ENCODE data around the gene FBXL20.
A peak's percentile ranks its signal among the peaks of the same experiment; 100 is the strongest.
"Not testable (repeated sequence)": the region's sequence is repeated elsewhere in the genome, so short reads cannot be mapped to it uniquely, and the experiment has no call there.

Gene FBXL20

DNA sequence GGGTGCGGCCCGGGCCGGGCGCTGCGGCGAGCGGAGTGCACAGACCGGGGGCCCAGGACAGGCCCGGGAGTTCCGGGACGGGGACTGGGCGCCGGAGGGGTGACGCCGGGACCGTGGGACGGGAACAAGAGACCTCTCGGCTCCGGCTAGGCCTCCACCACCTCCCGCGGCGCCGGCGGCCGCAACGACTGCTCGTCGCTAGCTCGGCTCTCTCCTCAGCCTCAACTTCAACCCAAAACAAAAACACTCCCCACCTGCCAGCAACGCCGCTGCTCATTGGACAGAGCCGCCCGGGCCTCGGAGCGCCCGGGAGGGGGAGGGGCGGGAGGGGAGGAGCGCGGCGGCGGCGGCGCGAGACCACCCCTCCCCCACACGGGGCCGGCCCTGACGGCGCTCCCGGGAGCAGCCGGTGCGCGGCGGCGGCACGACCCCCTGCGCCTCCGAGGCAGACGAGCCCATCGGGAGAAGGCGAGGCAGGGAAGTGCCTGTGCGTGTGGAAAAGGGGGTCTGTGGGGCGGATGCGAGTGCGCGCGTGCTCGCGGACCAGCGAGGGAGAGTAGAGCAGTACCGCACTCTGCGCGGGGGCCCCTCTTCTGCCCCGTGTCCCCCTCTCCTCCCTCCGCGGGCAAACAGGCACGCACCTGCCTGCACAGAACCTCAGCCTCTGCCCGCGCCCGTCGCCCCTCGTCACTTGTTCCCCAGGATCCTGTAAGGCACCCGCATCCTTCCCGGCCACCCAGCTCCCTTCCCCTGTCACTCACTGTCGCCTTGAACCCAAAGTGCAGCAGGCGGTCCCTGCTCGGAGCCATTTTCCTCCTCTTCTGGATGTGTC is at the start of gene FBXL20:
TSS of gene FBXL20 (minus strand) at position 215 of the 832 bp plus-strand sequence. CDS start 224 bp downstream, outside the sequence.
- no peaks in the 10 kb centered on the region for H3K9me3 ChIP-seq (ENCODE audit: control insufficient read depth, insufficient read depth, low read length)
- no peaks in the 10 kb centered on the region for H3K4me1 ChIP-seq (ENCODE audit: insufficient read depth, low read length)
- peak within 1 kb of the TSS; percentile 95 for H3K9ac ChIP-seq (ENCODE audit: low read depth, low read length)
- H3K36me3 ChIP-seq (ENCODE audit: insufficient read depth, low read length) = peaks cover 3% of the 10 kb centered on the region; the same call in 1 of the 2 replicates

GRCh38 chr17:39450847-39451581 is 49.6 kb upstream of the FBXL20 start, which contains the start of gene MED1:
MED1 (minus strand) TSS chr17:39451263; CDS start chr17:39451062, 201 bp downstream.
- Histone ChIP-seq H3K9ac (ENCODE audit: low read depth, low read length) (peak within 1 kb of the TSS; percentile 98), H3K4me1 (ENCODE audit: insufficient read depth, low read length) (no peaks in the 10 kb centered on the region), H3K9me3 (ENCODE audit: control insufficient read depth, insufficient read depth, low read length) (no peaks in the 10 kb centered on the region), H3K36me3 (ENCODE audit: insufficient read depth, low read length) (peaks cover 3% of the 10 kb centered on the region)

- H3K9me3 ChIP-seq (ENCODE audit: control insufficient read depth, insufficient read depth, low read length) = no peaks in the 10 kb centered on the region
- H3K9ac ChIP-seq (ENCODE audit: low read depth, low read length) = peak overlapping the region; percentile 98
- H3K36me3 ChIP-seq (ENCODE audit: insufficient read depth, low read length) = peaks cover 6% of the 10 kb centered on the region
- no peaks in the 10 kb centered on the region for H3K4me1 ChIP-seq (ENCODE audit: insufficient read depth, low read length)
Measured at GRCh38 chr17:39450051-39450450, 48.6 kb upstream of the FBXL20 start.

- no peak overlapping the region for H3K9ac ChIP-seq (ENCODE audit: low read depth, low read length)
- H3K9me3 ChIP-seq (ENCODE audit: control insufficient read depth, insufficient read depth, low read length) = no peaks in the 10 kb centered on the region
- no peaks in the 10 kb centered on the region for H3K4me1 ChIP-seq (ENCODE audit: insufficient read depth, low read length)
- peaks cover 6% of the 10 kb centered on the region for H3K36me3 ChIP-seq (ENCODE audit: insufficient read depth, low read length)
Measured at GRCh38 chr17:39447561-39447960, 46.1 kb upstream of the FBXL20 start.

DNA sequence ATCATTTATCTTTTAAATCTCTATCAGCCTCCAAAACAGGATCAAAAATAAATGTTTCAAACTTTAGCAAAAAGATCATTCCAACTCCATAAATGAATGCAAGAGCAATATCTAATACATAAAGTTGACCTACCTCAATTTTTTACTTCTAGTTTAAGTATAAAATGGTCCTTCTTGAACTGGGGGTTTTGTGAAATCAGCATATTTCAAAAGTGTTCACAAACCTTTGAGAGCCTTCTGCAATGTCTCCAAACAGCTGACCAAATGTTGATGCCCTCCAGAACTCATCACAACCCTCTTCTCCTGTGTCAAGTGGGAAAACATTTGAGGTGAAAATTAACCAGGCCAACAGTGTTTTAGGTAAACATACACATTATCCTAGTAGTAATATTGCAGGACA is 41.9 kb upstream of the FBXL20 start:
- peaks cover 15% of the 10 kb centered on the region for H3K36me3 ChIP-seq (ENCODE audit: insufficient read depth, low read length)

DNA sequence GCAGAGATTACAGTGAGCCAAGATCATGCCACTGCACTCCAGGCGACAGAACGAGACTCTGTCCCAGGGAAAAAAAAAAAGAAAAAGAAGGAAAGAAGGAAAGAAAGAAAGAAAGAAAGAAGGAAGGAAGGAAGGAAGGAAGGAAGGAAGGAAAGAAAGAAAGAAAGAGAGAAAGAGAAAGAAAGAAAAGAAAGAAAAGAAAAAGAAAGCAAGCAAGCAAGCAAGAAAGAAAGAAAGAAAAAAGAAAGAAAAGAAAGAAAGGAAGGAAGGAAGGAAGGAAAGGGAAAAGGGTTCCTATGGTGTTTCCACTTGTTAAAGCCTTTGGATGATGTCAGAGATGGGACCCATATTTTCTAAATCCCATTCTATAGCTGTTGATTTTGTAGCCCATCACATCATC is 38.4 kb upstream of the FBXL20 start:
- H3K9me3 ChIP-seq (ENCODE audit: control insufficient read depth, insufficient read depth, low read length); H3K9ac ChIP-seq (ENCODE audit: low read depth, low read length); H3K4me1 ChIP-seq (ENCODE audit: insufficient read depth, low read length): not testable (repeated sequence)
- H3K36me3 ChIP-seq (ENCODE audit: insufficient read depth, low read length) = peaks cover 17% of the 10 kb centered on the region

More for the DNA sequence above, 41.9 kb upstream of the FBXL20 start:
- H3K9ac ChIP-seq (ENCODE audit: low read depth, low read length) = no peak overlapping the region
- H3K4me1 ChIP-seq (ENCODE audit: insufficient read depth, low read length) = no peaks in the 10 kb centered on the region
- no peaks in the 10 kb centered on the region for H3K9me3 ChIP-seq (ENCODE audit: control insufficient read depth, insufficient read depth, low read length)

DNA sequence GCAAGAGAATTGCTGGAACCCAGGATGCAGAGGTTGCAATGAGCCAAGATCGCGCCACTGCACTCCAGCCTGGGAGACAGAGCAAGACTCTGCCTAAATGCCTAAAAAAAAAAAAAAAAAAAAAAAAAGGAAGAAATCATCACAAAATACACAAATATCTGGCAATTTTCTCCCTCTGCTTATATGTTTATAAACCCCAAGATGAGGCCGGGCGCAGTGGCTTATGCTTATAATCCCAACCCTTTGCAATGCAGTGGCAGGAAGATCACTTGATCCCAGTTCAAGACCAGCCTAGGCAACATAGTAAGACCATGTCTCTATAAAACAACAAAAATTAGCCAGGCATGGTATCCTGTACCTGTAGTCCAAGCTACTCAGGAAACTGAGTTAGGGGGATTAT is 28.2 kb upstream of the FBXL20 start:
- Histone ChIP-seq H3K9ac (ENCODE audit: low read depth, low read length) (no peak overlapping the region), H3K4me1 (ENCODE audit: insufficient read depth, low read length) (no peaks in the 10 kb centered on the region), H3K9me3 (ENCODE audit: control insufficient read depth, insufficient read depth, low read length) (no peaks in the 10 kb centered on the region), H3K36me3 (ENCODE audit: insufficient read depth, low read length) (peaks cover 18% of the 10 kb centered on the region)

- Histone ChIP-seq H3K9me3 (ENCODE audit: control insufficient read depth, insufficient read depth, low read length) (no peaks in the 10 kb centered on the region), H3K36me3 (ENCODE audit: insufficient read depth, low read length) (peaks cover 19% of the 10 kb centered on the region), H3K9ac (ENCODE audit: low read depth, low read length) (no peak overlapping the region), H3K4me1 (ENCODE audit: insufficient read depth, low read length) (no peaks in the 10 kb centered on the region)
Measured at GRCh38 chr17:39416141-39416540, 14.7 kb upstream of the FBXL20 start.

GRCh38 chr17:39410279-39410678 is 8.9 kb upstream of the FBXL20 start:
- Histone ChIP-seq H3K36me3 (ENCODE audit: insufficient read depth, low read length) (peaks cover 46% of the 10 kb centered on the region), H3K9me3 (ENCODE audit: control insufficient read depth, insufficient read depth, low read length) (no peaks in the 10 kb centered on the region), H3K4me1 (ENCODE audit: insufficient read depth, low read length) (no peaks in the 10 kb centered on the region), H3K9ac (ENCODE audit: low read depth, low read length) (no peak overlapping the region)

DNA sequence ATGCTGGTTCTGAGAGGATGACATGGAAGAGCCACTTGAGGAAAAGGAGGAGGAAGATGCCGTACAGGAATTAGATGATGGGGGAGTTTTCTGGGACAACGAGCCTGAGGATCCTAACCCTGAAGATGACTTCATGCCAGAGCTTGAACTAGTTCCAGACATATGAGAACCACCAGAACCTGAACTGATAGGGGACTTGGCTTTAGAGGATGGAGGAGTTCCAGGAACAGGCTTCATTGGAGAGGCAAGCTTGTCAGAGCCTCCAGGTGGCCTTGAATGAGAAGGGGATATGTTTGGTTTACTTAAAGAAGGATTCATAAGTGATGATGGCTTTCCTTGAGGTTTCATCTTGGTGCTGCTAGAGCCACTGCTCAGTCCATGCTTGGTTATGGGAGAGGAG is 6.9 kb upstream of the FBXL20 start:
- peaks cover 38% of the 10 kb centered on the region for H3K36me3 ChIP-seq (ENCODE audit: insufficient read depth, low read length)

DNA sequence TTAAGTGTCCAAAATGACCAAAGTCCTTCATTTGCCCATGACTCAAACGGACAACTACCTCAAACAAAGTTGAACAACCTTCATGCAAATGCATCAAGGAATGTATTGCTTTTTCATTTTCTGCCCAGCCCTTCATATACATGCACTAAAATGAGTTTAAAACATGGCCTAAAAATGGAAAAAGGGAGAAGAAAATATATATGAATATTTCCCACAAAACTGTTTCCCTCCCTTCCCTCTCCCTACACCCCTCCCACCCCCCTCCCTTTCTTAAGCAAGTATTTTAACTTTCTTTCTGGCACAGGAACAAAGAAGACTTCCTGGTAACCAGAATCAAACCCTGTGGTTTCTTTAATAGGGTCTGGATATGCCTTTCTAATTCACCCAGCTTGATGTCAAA is 5.5 kb upstream of the FBXL20 start:
- Histone ChIP-seq H3K9ac (ENCODE audit: low read depth, low read length) (no peak overlapping the region), H3K36me3 (ENCODE audit: insufficient read depth, low read length) (peaks cover 32% of the 10 kb centered on the region), H3K4me1 (ENCODE audit: insufficient read depth, low read length) (no peaks in the 10 kb centered on the region), H3K9me3 (ENCODE audit: control insufficient read depth, insufficient read depth, low read length) (no peaks in the 10 kb centered on the region)

More for the DNA sequence above, 6.9 kb upstream of the FBXL20 start:
- Histone ChIP-seq H3K4me1 (ENCODE audit: insufficient read depth, low read length) (no peaks in the 10 kb centered on the region), H3K9me3 (ENCODE audit: control insufficient read depth, insufficient read depth, low read length) (no peaks in the 10 kb centered on the region), H3K9ac (ENCODE audit: low read depth, low read length) (no peak overlapping the region)

DNA sequence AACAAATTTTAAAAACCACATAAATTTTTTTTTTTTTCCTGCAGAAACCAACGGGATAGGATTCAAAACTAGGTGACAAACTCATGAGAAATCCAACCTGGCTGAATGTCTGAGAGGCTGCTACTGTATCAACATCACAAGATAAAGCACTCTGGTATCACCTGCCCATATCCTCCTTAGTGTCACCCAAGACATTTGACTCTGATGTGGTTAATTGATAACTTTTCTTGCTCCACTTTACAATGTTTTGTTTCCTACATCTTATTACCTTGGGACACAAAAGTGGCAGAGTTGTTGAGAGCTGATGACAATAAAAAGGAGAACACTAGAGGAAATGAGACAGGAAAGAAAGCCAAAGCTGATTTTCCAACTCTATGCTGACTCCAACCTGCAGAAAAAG is 4.0 kb upstream of the FBXL20 start:
- Histone ChIP-seq H3K36me3 (ENCODE audit: insufficient read depth, low read length) (peaks cover 28% of the 10 kb centered on the region), H3K9me3 (ENCODE audit: control insufficient read depth, insufficient read depth, low read length) (no peaks in the 10 kb centered on the region), H3K4me1 (ENCODE audit: insufficient read depth, low read length) (no peaks in the 10 kb centered on the region), H3K9ac (ENCODE audit: low read depth, low read length) (no peak overlapping the region)

DNA sequence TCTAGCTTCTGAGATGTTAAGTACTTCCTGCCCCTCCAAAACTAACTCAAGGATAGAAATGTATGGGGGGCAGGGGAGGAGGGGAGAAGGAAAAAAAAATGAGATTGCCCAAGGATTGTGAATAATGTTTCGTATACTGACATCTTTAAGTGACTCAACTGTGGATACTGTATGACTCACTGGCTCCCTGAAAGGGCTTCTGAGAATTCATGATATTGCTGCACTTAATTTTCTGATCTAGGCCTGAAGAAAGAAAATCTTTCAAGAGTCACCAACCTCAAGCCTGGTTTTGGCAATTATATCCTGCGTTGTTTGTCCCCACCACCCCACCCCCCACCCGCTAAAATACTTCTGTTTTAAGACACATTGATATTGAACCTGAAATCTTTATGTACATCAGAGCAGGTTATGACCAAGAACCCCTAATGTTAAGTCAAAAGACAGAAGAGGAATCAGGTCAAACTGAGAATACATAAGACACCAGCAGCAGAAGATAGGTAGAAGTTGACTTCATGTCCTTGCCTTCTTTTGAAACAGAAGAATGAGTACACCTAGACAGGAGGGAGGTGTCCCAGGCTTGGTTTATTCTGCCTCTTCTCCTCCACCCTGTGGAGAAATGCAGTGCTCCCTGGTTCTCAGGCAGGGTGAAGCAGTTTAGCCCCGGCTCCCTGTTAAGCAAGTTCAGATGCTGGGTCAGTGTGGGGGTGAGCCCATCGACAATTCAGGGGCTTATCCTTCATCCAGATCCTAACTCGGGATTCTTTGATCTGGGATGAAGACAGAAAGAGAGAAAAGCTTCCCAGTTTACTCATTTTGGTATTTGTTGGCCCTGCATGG is 3.3 kb upstream of the FBXL20 start:
- Histone ChIP-seq H3K9me3 (ENCODE audit: control insufficient read depth, insufficient read depth, low read length) (no peaks in the 10 kb centered on the region), H3K36me3 (ENCODE audit: insufficient read depth, low read length) (peaks cover 21% of the 10 kb centered on the region), H3K4me1 (ENCODE audit: insufficient read depth, low read length) (no peaks in the 10 kb centered on the region), H3K9ac (ENCODE audit: low read depth, low read length) (no peak overlapping the region)

DNA sequence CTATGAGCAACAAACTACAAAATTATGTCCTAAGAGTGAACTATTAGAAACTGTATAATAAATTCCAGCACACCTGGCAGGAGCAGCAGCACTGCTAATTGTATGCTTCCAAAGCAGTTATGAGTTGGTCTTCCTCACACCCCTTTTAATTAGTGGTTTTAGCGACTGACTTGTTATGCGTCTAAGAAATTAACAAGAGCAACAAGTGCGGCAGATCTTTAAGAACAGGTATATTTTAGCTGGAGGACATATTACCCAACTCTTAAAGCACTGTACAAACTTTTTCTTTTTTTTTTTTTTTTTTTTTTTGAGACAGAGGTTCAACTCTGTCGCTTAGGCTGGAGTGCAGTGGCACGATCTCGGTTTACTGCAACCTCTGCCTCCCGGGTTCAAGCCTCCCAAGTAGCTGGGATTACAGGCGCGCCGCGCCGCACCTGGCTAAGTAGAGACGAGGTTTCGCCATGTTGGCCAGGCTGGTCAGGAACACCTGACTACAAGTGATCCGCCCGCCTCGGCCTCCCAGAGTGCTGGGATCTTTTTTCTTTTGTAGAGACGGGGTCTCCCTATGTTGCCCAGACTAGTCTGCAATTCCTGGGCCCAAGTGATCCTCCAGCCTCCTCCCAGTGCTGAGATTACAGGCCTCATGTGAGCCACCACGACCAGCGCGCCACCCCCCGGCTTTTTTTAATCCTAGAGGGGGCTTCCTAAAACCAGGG is 1.6 kb upstream of the FBXL20 start:
- no peak overlapping the region for H3K9ac ChIP-seq (ENCODE audit: low read depth, low read length)

More for the DNA sequence above, 1.6 kb upstream of the FBXL20 start:
- Histone ChIP-seq H3K36me3 (ENCODE audit: insufficient read depth, low read length) (peaks cover 7% of the 10 kb centered on the region), H3K9me3 (ENCODE audit: control insufficient read depth, insufficient read depth, low read length) (no peaks in the 10 kb centered on the region), H3K4me1 (ENCODE audit: insufficient read depth, low read length) (no peaks in the 10 kb centered on the region)
